Endothelial cell of umbilical vein (primary cell): ENCODE measurements around the gene CACNA1C. TPM values are rescaled to one million over a fixed set of nuclear protein-coding genes. Genes with fewer than 3 reads are reported as not detected.

Source experiments
- BruUV-seq: library from RNA; stranded (reverse); fragments of 400-500 nt; replicated peaks from 2 replicates; lab custom pipeline; 2021; lab: Mats Ljungman, UMichigan
- CTCF ChIA-PET: fragments of 300-600, 350-600 bp; sonication (Branson Sonifier 250); formaldehyde crosslinking; loops from one replicate; lab custom pipeline; 2021; ENCODE audit warnings: antibody characterized with exemption, inconsistent platforms; lab: Charles Lee
- POLR2A ChIA-PET: fragments of 300-600, 350-600 bp; sonication (Branson Sonifier 250); formaldehyde crosslinking; loops from one replicate; lab custom pipeline; 2021; ENCODE audit warnings: antibody characterized with exemption, inconsistent platforms; lab: Charles Lee
- DNase-seq: peaks from one replicate; pipeline ENCODE4 v3.0.0-alpha.2; 2011; ENCODE audit warnings: low read depth, low spot score
- FAIRE-seq: peaks from 2 replicates; lab custom pipeline; 2011; peaks lifted over from hg19 to GRCh38; lab: Jason Lieb, UNC
- H2AFZ ChIP-seq: 2 replicates; pipeline ENCODE4 v1.6.0; 2012; ENCODE audit warnings: low read depth, low read length, control low read depth, inconsistent platforms
- H3K27ac ChIP-seq: 2 replicates; pipeline ENCODE4 v1.5.1; 2011; ENCODE audit warnings: low read depth, mild to moderate bottlenecking, control low read depth, low read length, moderate library complexity; ENCODE audit not compliant: insufficient read depth
- H3K27me3 ChIP-seq, 2 experiments: 2 replicates each; pipeline versions ENCODE4 v1.6.0 to v1.6.1; 2011; ENCODE audit warnings: low read length in 2 of 2, mixed read lengths in 1 of 2; ENCODE audit not compliant: control insufficient read depth in 2 of 2, insufficient read depth in 2 of 2
- H3K36me3 ChIP-seq, 2 experiments: 2 replicates in 1 of 2; 3 replicates in 1 of 2; pipeline ENCODE4 v1.5.1; 2011; ENCODE audit warnings: low read length in 2 of 2, mild to moderate bottlenecking in 1 of 2, moderate library complexity in 1 of 2; ENCODE audit not compliant: control insufficient read depth in 2 of 2, insufficient read depth in 2 of 2; ENCODE audit errors: extremely low read depth in 1 of 2
- H3K4me1 ChIP-seq: 3 replicates; pipeline ENCODE4 v1.5.1; 2011; ENCODE audit warnings: mild to moderate bottlenecking, low read length; ENCODE audit not compliant: control insufficient read depth, insufficient read depth; ENCODE audit errors: extremely low read depth
- H3K4me2 ChIP-seq: 2 replicates; pipeline ENCODE4 v1.6.1; 2011; ENCODE audit warnings: low read length, control low read depth, mixed read lengths; ENCODE audit not compliant: insufficient read depth
- H3K4me3 ChIP-seq, 3 experiments: fragments of 200-600 bp in 1 of 3; sonication (generic), shearing (Covaris generic) in 1 of 3; replicated peaks in 1 of 3; 2 replicates each; pipeline ENCODE4 v1.5.1; 2011 to 2016; ENCODE audit warnings: control low read depth in 3 of 3, low read length in 3 of 3, mild to moderate bottlenecking in 2 of 3, inconsistent platforms in 1 of 3, low read depth in 1 of 3, moderate library complexity in 1 of 3; ENCODE audit not compliant: insufficient read depth in 1 of 3
- H3K79me2 ChIP-seq: 2 replicates; pipeline ENCODE4 v1.6.0; 2012; ENCODE audit warnings: low read length, inconsistent platforms; ENCODE audit not compliant: control insufficient read depth, insufficient read depth
- H3K9ac ChIP-seq: replicated peaks from 2 replicates; pipeline ENCODE3; 2011; ENCODE audit warnings: low read length, control low read depth; ENCODE audit not compliant: insufficient read depth; ENCODE audit errors: extremely low read depth
- H3K9me1 ChIP-seq: replicated peaks from 3 replicates; pipeline ENCODE4 v1.6.0; 2011; ENCODE audit warnings: mild to moderate bottlenecking, low read length; ENCODE audit not compliant: control insufficient read depth, insufficient read depth; ENCODE audit errors: extremely low read depth
- H3K9me3 ChIP-seq: replicated peaks from 2 replicates; pipeline ENCODE4 v1.5.1; 2012; ENCODE audit warnings: low read length, inconsistent platforms; ENCODE audit not compliant: control insufficient read depth, insufficient read depth
- H4K20me1 ChIP-seq: replicated peaks from 2 replicates; pipeline ENCODE3; 2011; ENCODE audit warnings: mild to moderate bottlenecking, low read length; ENCODE audit not compliant: control insufficient read depth, insufficient read depth; ENCODE audit errors: extremely low read depth
- EZH2 ChIP-seq: IDR thresholded peaks from 2 replicates; pipeline ENCODE4 v1.6.1; 2012; ENCODE audit warnings: borderline replicate concordance, low read depth, mild to moderate bottlenecking, moderate library complexity, low read length, inconsistent platforms; ENCODE audit not compliant: severe bottlenecking
- FOS ChIP-seq: IDR thresholded peaks from 2 replicates; pipeline ENCODE4 v1.6.1; 2011; ENCODE audit warnings: mild to moderate bottlenecking, low read length, moderate library complexity, borderline replicate concordance; ENCODE audit not compliant: insufficient read depth
- GATA2 ChIP-seq: IDR thresholded peaks from 2 replicates; pipeline ENCODE4 v1.7.0; 2011; ENCODE audit warnings: low read depth, mild to moderate bottlenecking, moderate library complexity, mixed read lengths, low read length; ENCODE audit not compliant: insufficient read length, insufficient read depth
- JUN ChIP-seq: IDR thresholded peaks from 2 replicates; pipeline ENCODE4 v1.6.1; 2011; ENCODE audit warnings: borderline replicate concordance, low read depth; ENCODE audit not compliant: insufficient read length, insufficient read depth
- MYC ChIP-seq: IDR thresholded peaks from one replicate; pipeline ENCODE4 v1.6.1; 2011; ENCODE audit warnings: mild to moderate bottlenecking, low read depth, low read length
- POLR2A ChIP-seq: IDR thresholded peaks from 2 replicates; pipeline ENCODE4 v1.6.1; 2012; ENCODE audit warnings: low read depth, mild to moderate bottlenecking, control low read depth, low read length
- POLR2AphosphoS5 ChIP-seq: IDR thresholded peaks from 2 replicates; pipeline ENCODE4 v1.6.1; 2012; ENCODE audit warnings: low read depth, mild to moderate bottlenecking, control low read depth, low read length, moderate library complexity; ENCODE audit not compliant: insufficient read depth
- dilution Hi-C: fragments of 300-500 bp; cut with MboI; formaldehyde crosslinking; loops from one replicate; pipeline ENCODE4 v1.15.0; 2019; ENCODE audit warnings: low sequenced_read_pairs; ENCODE audit not compliant: extremely low pct_ligation_motif_present
- intact Hi-C: fragments of 100-400 bp; cut with micrococcal nuclease; formaldehyde crosslinking; loops from one replicate; pipeline ENCODE4 v1.10.0; 2022
- polyA plus RNA-seq, 4 experiments: library from polyadenylated mRNA; depleted of rRNA in 3 of 4; stranded (reverse) in 3 of 4; unstranded in 1 of 4; fragments of >200 nt; gene quantifications; 2 replicates each; pipeline versions ENCODE4 v1.2.1 to v1.2.3, GENCODE V29; 2011 to 2012; ENCODE audit warnings: missing spikeins in 1 of 4
- total RNA-seq: library from RNA; stranded (reverse); gene quantifications from 2 replicates; pipeline ENCODE4 v1.2.3, GENCODE V29; 2021
- TF ChIP-seq, protein P1 (sequence below): IDR thresholded peaks from 2 replicates; pipeline ENCODE4 v1.6.1; 2011; ENCODE audit not compliant: insufficient read depth, insufficient read length
- TF ChIP-seq, protein P2 (sequence below), 2 donors: IDR thresholded peaks; 1 replicate in 1 of 2; 2 replicates in 1 of 2; pipeline ENCODE4 v1.5.1; 2011; ENCODE audit warnings: low read length in 2 of 2, mild to moderate bottlenecking in 2 of 2, moderate library complexity in 2 of 2, control low read depth in 1 of 2, inconsistent platforms in 1 of 2, low read depth in 1 of 2; ENCODE audit not compliant: insufficient read depth in 1 of 2; ENCODE audit errors: extremely low read depth in 1 of 2

The CACNA1C gene
- total and polyA plus RNA-seq, 2 donors (not counting 3 experiments of a cell fraction or from before 2014, with no cell fraction given): not detected

DNA sequence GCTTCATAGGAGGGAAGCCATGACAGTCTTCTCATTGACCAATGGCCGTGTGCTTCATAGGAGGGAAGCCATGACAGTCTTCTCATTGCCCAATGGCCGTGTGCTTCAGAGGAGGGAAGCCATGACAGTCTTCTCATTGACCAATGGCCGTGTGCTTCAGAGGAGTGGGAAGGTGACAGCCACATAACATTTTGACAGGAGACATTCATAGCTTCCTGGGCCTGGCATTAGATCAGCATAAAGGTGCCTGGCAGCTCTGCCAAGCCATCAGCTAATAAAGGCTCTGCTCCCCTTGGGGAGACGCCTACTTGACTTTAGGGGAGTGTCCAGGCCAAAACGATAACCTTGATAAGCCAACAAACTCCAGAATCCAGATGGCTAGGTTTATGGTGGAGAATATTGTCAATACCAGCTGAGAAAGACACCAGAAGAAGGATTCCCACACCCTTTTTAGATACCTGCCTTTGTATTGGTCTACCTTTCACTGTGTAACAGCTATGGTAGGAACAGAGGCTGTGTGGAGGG is 468.0 kb downstream of the CACNA1C start:
- no peaks in the 10 kb centered on the region for H3K79me2 ChIP-seq
- FAIRE-seq: no peak

More for the DNA sequence above, 468.0 kb downstream of the CACNA1C start:
- no peak for DNase-seq
- Histone ChIP-seq H3K9me3 (peaks cover 3% of the 10 kb centered on the region), H3K4me1 (no peaks in the 10 kb centered on the region), H3K36me3 (no peaks in the 10 kb centered on the region), H3K9me1 (no peaks in the 10 kb centered on the region), H2AFZ (no peak overlapping the region), H3K27ac (no peak overlapping the region), H3K9ac (no peak overlapping the region), H3K27me3 (no peaks in the 10 kb centered on the region), H3K4me2 (no peak overlapping the region), H4K20me1 (no peaks in the 10 kb centered on the region), H3K4me3 (no peak overlapping the region)
- TF ChIP-seq JUN (no peak), GATA2 (no peak), EZH2 (no peak), POLR2AphosphoS5 (no peak), MYC (no peak), POLR2A (no peak), FOS (no peak)
- TF ChIP-seq, protein P1, sequence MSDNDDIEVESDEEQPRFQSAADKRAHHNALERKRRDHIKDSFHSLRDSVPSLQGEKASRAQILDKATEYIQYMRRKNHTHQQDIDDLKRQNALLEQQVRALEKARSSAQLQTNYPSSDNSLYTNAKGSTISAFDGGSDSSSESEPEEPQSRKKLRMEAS: no peak
- TF ChIP-seq, protein P2, sequence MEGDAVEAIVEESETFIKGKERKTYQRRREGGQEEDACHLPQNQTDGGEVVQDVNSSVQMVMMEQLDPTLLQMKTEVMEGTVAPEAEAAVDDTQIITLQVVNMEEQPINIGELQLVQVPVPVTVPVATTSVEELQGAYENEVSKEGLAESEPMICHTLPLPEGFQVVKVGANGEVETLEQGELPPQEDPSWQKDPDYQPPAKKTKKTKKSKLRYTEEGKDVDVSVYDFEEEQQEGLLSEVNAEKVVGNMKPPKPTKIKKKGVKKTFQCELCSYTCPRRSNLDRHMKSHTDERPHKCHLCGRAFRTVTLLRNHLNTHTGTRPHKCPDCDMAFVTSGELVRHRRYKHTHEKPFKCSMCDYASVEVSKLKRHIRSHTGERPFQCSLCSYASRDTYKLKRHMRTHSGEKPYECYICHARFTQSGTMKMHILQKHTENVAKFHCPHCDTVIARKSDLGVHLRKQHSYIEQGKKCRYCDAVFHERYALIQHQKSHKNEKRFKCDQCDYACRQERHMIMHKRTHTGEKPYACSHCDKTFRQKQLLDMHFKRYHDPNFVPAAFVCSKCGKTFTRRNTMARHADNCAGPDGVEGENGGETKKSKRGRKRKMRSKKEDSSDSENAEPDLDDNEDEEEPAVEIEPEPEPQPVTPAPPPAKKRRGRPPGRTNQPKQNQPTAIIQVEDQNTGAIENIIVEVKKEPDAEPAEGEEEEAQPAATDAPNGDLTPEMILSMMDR (IDR thresholded peaks at IDR 0.05; ENCODE audit: extremely low read depth in 1 of 2, insufficient read depth in 1 of 2, low read depth in 1 of 2, low read length in 2 of 2): no peak
- intact Hi-C loops (no loop called here), dilution Hi-C loops (no loop called here)
- POLR2A ChIA-PET: no interaction called here
- CTCF ChIA-PET: no interaction called here
- BruUV-seq: no TSS peak
